Measurements from ENCODE around the gene LMTK2.

GRCh38 chr7:98231493-98232262, 125.0 kb downstream of the LMTK2 start:
- TF ChIP-seq CTCF (conservative IDR thresholded peaks at IDR 0.05 in 1 of 2, IDR thresholded peaks at IDR 0.05 in 1 of 2; ENCODE audit: low read depth in 1 of 2, low read length in 2 of 2) (no peak), EZH2 (IDR thresholded peaks at IDR 0.05; ENCODE audit: low read length, missing control alignments) (no peak)

All from fibroblast of lung (primary cell).